ENCODE measurements around the gene ZNF552. TPM values are rescaled to one million over a fixed set of nuclear protein-coding genes. Genes with fewer than 3 reads are reported as not detected.

Gene ZNF552
- total and polyA plus RNA-seq, 2 experiments from 2014 or later, result 12.9 to 26.7 TPM

GRCh38 chr19:57771417-57771816 lies 43.3 kb downstream of the ZNF552 start:
- H3K79me2 ChIP-seq, result peaks cover 67% of the 10 kb centered on the region
- no peak for DNase-seq (ENCODE audit: low spot score)
- H3K4me3 ChIP-seq, result no peak overlapping the region
- H3K9me2 ChIP-seq (replicated peaks; ENCODE audit: insufficient read depth), result no peaks in the 10 kb centered on the region
- 93% methylated on average over 4 of the region's 4 CpGs for WGBS (ENCODE audit: low lambda C conversion rate, missing lambda C conversion rate)
- H3K4me1 ChIP-seq (ENCODE audit: insufficient read depth), result peaks cover 5% of the 10 kb centered on the region
- H3K4me2 ChIP-seq, result peak overlapping the region; percentile 95
- no peaks in the 10 kb centered on the region for H4K20me1 ChIP-seq (ENCODE audit: insufficient read depth, poor library complexity, severe bottlenecking)
- no peak overlapping the region for H3K27ac ChIP-seq
- TF ChIP-seq EZH2phosphoT487 (IDR thresholded peaks at IDR 0.05; ENCODE audit: low read depth, severe bottlenecking, unreplicated experiment) (no peak), CTCF (IDR thresholded peaks at IDR 0.05; ENCODE audit: poor library complexity) (no peak), EZH2 (IDR thresholded peaks at IDR 0.05; ENCODE audit: borderline replicate concordance) (no peak)
- H3K36me3 ChIP-seq (replicated peaks; ENCODE audit: insufficient read depth, low read depth), result no peaks in the 10 kb centered on the region
- H2AFZ ChIP-seq, result no peak overlapping the region
- no peaks in the 10 kb centered on the region for H3K27me3 ChIP-seq
- H3K9me3 ChIP-seq (ENCODE audit: low read depth), result no peaks in the 10 kb centered on the region

GRCh38 chr19:57769345-57770131 lies 45.2 kb downstream of the ZNF552 start, which contains the start of gene ZNF586:
ZNF586 (plus strand) TSS chr19:57769676; CDS start chr19:57769843, 167 bp downstream.
- TF ChIP-seq EZH2phosphoT487 (IDR thresholded peaks at IDR 0.05; ENCODE audit: low read depth, severe bottlenecking, unreplicated experiment) (no peak), CTCF (IDR thresholded peaks at IDR 0.05; ENCODE audit: poor library complexity) (no peak), EZH2 (IDR thresholded peaks at IDR 0.05; ENCODE audit: borderline replicate concordance) (no peak)
- Histone ChIP-seq H3K9me2 (replicated peaks; ENCODE audit: insufficient read depth) (no peaks in the 10 kb centered on the region), H3K27ac (peak within 1 kb of the TSS; percentile 91), H3K27me3 (no peaks in the 10 kb centered on the region), H2AFZ (peak within 1 kb of the TSS; percentile 63), H3K9me3 (ENCODE audit: low read depth) (no peaks in the 10 kb centered on the region), H3K4me2 (peak within 1 kb of the TSS; percentile 95), H3K36me3 (replicated peaks; ENCODE audit: insufficient read depth, low read depth) (no peaks in the 10 kb centered on the region), H3K4me3 (peak within 1 kb of the TSS; percentile 80), H3K4me1 (ENCODE audit: insufficient read depth) (peaks cover 5% of the 10 kb centered on the region), H3K79me2 (peaks cover 48% of the 10 kb centered on the region), H4K20me1 (ENCODE audit: insufficient read depth, poor library complexity, severe bottlenecking) (no peaks in the 10 kb centered on the region)
- peak; percentile 94 for DNase-seq (ENCODE audit: low spot score)
- WGBS (ENCODE audit: low lambda C conversion rate, missing lambda C conversion rate), result 4% methylated on average over 52 of the region's 61 CpGs

- 94% methylated on average over 2 of the region's 2 CpGs for WGBS (ENCODE audit: low lambda C conversion rate, missing lambda C conversion rate)
- H3K36me3 ChIP-seq (replicated peaks; ENCODE audit: insufficient read depth, low read depth), result peaks cover 9% of the 10 kb centered on the region
- H2AFZ ChIP-seq, result no peak overlapping the region
- no peaks in the 10 kb centered on the region for H3K9me2 ChIP-seq (replicated peaks; ENCODE audit: insufficient read depth)
- no peaks in the 10 kb centered on the region for H3K27me3 ChIP-seq
- peaks cover 9% of the 10 kb centered on the region for H3K9me3 ChIP-seq (ENCODE audit: low read depth)
- no peaks in the 10 kb centered on the region for H3K4me1 ChIP-seq (ENCODE audit: insufficient read depth)
- no peak overlapping the region for H3K4me2 ChIP-seq
- no peak for DNase-seq (ENCODE audit: low spot score)
- no peak overlapping the region for H3K4me3 ChIP-seq
- no peaks in the 10 kb centered on the region for H4K20me1 ChIP-seq (ENCODE audit: insufficient read depth, poor library complexity, severe bottlenecking)
- no peak overlapping the region for H3K27ac ChIP-seq
- TF ChIP-seq CTCF (IDR thresholded peaks at IDR 0.05; ENCODE audit: poor library complexity) (no peak), EZH2 (IDR thresholded peaks at IDR 0.05; ENCODE audit: borderline replicate concordance) (no peak), EZH2phosphoT487 (IDR thresholded peaks at IDR 0.05; ENCODE audit: low read depth, severe bottlenecking, unreplicated experiment) (no peak)
- H3K79me2 ChIP-seq, result peaks cover 11% of the 10 kb centered on the region
These were observed 55.6 kb downstream of the ZNF552 start for GRCh38 chr19:57759096-57759495.

All from hepatocyte (in vitro differentiated cells).